ENCODE data around the gene ENOX1. TPM values are rescaled to one million over a fixed set of nuclear protein-coding genes. Genes with fewer than 3 reads are reported as not detected.

The ENOX1 gene
- polyA plus RNA-seq, 2 of the 4 experiments (the other 2 are of a cell fraction), result 0.28 to 0.41 TPM

- Histone ChIP-seq H3K9me3 (no peaks in the 10 kb centered on the region), H3K4me2 (no peak overlapping the region), H3K4me1 (no peaks in the 10 kb centered on the region), H3K4me3 (no peak overlapping the region), H3K27ac (no peak overlapping the region)
- DNase-seq (ENCODE audit: low read depth in 1 of 2, low spot score in 1 of 2) (no peak), FAIRE-seq (no peak), ATAC-seq (no peak)
- ChIA-PET POLR2A (no interaction called here), CTCF (interaction anchor here (1.0 to 1.1 kb wide), 2 partner anchors 21 to 36 kb away, joined by 3 to 5 read pairs; no protein-coding TSS in a partner anchor)
- TF ChIP-seq RCOR1 (IDR thresholded peaks at IDR 0.05; ENCODE audit: low read depth, low read length) (no peak), HMGXB4 (CRISPR knock-in tag; IDR thresholded peaks at IDR 0.05; ENCODE audit: borderline replicate concordance) (no peak), HOXB13 (CRISPR knock-in tag; IDR thresholded peaks at IDR 0.05; ENCODE audit: low read depth) (no peak)
- 77% methylated on average over 2 of the region's 2 CpGs for WGBS (ENCODE audit: missing lambda C conversion rate)
Observed at GRCh38 chr13:43767341-43767931, 19.3 kb downstream of the ENOX1 start.

- H3K4me2 ChIP-seq, result no peak overlapping the region
- WGBS (ENCODE audit: missing lambda C conversion rate), result 34% methylated on average over 5 of the region's 5 CpGs
- ATAC-seq, result no peak
Observed at GRCh38 chr13:43766725-43767124, 20.0 kb downstream of the ENOX1 start.

More at GRCh38 chr13:43766725-43767124, 20.0 kb downstream of the ENOX1 start:
- no peaks in the 10 kb centered on the region for H3K4me1 ChIP-seq
- no peak overlapping the region for H3K27ac ChIP-seq
- FAIRE-seq, result no peak
- DNase-seq (ENCODE audit: low read depth in 1 of 2, low spot score in 1 of 2), result no peak
- no peak overlapping the region for H3K4me3 ChIP-seq
- CTCF ChIA-PET, result interaction anchor here (1.1 kb wide), 1 partner anchor 37 kb away, joined by 5 read pairs; no protein-coding TSS in a partner anchor
- POLR2A ChIA-PET, result no interaction called here
- no peaks in the 10 kb centered on the region for H3K9me3 ChIP-seq
- TF ChIP-seq KDM1A (IDR thresholded peaks at IDR 0.05; ENCODE audit: low read depth) (no peak), CEBPB (IDR thresholded peaks at IDR 0.05) (no peak), HES2 (IDR thresholded peaks at IDR 0.05) (no peak), PBX3 (IDR thresholded peaks at IDR 0.05) (no peak), RCOR1 (IDR thresholded peaks at IDR 0.05; ENCODE audit: low read depth, low read length) (no peak), HOXA7 (CRISPR knock-in tag; IDR thresholded peaks at IDR 0.05) (no peak), HDAC2 (IDR thresholded peaks at IDR 0.05) (no peak), USF2 (IDR thresholded peaks at IDR 0.05) (no peak), JUN (IDR thresholded peaks at IDR 0.05) (no peak), MAFK (IDR thresholded peaks at IDR 0.05; ENCODE audit: partially characterized antibody) (no peak), MYC (IDR thresholded peaks at IDR 0.05; ENCODE audit: borderline replicate concordance, low read length) (no peak), KDM5A (IDR thresholded peaks at IDR 0.05) (no peak), CTCF (IDR thresholded peaks at IDR 0.05) (no peak), E2F6 (IDR thresholded peaks at IDR 0.05; ENCODE audit: borderline replicate concordance, low read depth) (no peak), NPAS2 (CRISPR knock-in tag; IDR thresholded peaks at IDR 0.05; ENCODE audit: borderline replicate concordance) (no peak), REST (IDR thresholded peaks at IDR 0.05) (no peak), CBX2 (IDR thresholded peaks at IDR 0.05; ENCODE audit: borderline replicate concordance, low read depth) (no peak), SMC3 (IDR thresholded peaks at IDR 0.05) (no peak), RFX5 (IDR thresholded peaks at IDR 0.05) (no peak)
